GM21381 (cell line): ENCODE data around the gene APLF.
"Not testable (repeated sequence)": the region's sequence is repeated elsewhere in the genome, so short reads cannot be mapped to it uniquely, and the experiment has no call there.

Source experiments
- ATAC-seq: cut with Tn5 transposase; IDR thresholded peaks from one replicate; pipeline ENCODE4 v1.9.1; 2021; ENCODE audit warnings: mild to moderate bottlenecking, moderate library complexity; ENCODE audit not compliant: unreplicated experiment

APLF gene

GRCh38 chr2:68472796-68473414 is 5.5 kb downstream of the APLF start:
- no peak for ATAC-seq

- ATAC-seq, result no peak
Observed at GRCh38 chr2:68475110-68475509, 7.7 kb downstream of the APLF start.

GRCh38 chr2:68475576-68475975 is 8.2 kb downstream of the APLF start:
- ATAC-seq, result no peak

- no peak for ATAC-seq
Observed at GRCh38 chr2:68476454-68476853, 9.1 kb downstream of the APLF start.

- ATAC-seq, result no peak
Observed at GRCh38 chr2:68478688-68479087, 11.3 kb downstream of the APLF start.

GRCh38 chr2:68482296-68482820 is 15.0 kb downstream of the APLF start:
- no peak for ATAC-seq

- no peak for ATAC-seq
Observed at GRCh38 chr2:68483011-68483410, 15.6 kb downstream of the APLF start.

GRCh38 chr2:68487773-68488355 is 20.5 kb downstream of the APLF start:
- ATAC-seq, result no peak

- ATAC-seq, result not testable (repeated sequence)
Observed at GRCh38 chr2:68488605-68489004, 21.2 kb downstream of the APLF start.

- ATAC-seq, result no peak
Observed at GRCh38 chr2:68489282-68489681, 21.9 kb downstream of the APLF start.

- no peak for ATAC-seq
Observed at GRCh38 chr2:68491582-68491981, 24.2 kb downstream of the APLF start.

GRCh38 chr2:68499133-68499532 is 31.7 kb downstream of the APLF start:
- ATAC-seq, result no peak

- ATAC-seq, result no peak
Observed at GRCh38 chr2:68500649-68501048, 33.3 kb downstream of the APLF start.

GRCh38 chr2:68501768-68502167 is 34.4 kb downstream of the APLF start:
- no peak for ATAC-seq

- no peak for ATAC-seq
Observed at GRCh38 chr2:68505603-68506159, 38.3 kb downstream of the APLF start.

GRCh38 chr2:68506170-68506569 is 38.8 kb downstream of the APLF start:
- no peak for ATAC-seq

GRCh38 chr2:68512326-68512725 is 44.9 kb downstream of the APLF start:
- no peak for ATAC-seq

GRCh38 chr2:68512966-68513365 is 45.6 kb downstream of the APLF start:
- no peak for ATAC-seq

GRCh38 chr2:68514316-68514929 is 47.0 kb downstream of the APLF start:
- ATAC-seq, result no peak

GRCh38 chr2:68516051-68516955 is 48.9 kb downstream of the APLF start:
- ATAC-seq, result no peak

- ATAC-seq, result no peak
Observed at GRCh38 chr2:68519236-68519635, 51.9 kb downstream of the APLF start.
